ENCODE results near the gene LGR5.
A peak's percentile ranks its signal among the peaks of the same experiment; 100 is the strongest.

LGR5 gene

GRCh38 chr12:71601546-71601945 is 161.9 kb downstream of the LGR5 start:
- DNase-seq: no peak

GRCh38 chr12:71602761-71603577 is 163.4 kb downstream of the LGR5 start:
- no peak for DNase-seq

GRCh38 chr12:71605039-71605438 is 165.4 kb downstream of the LGR5 start:
- no peak for DNase-seq

- DNase-seq: no peak
Observed at GRCh38 chr12:71607494-71608330, 168.1 kb downstream of the LGR5 start.

GRCh38 chr12:71610031-71610795 is 170.6 kb downstream of the LGR5 start:
- peak in 1 of 2 donors; percentile 9 for DNase-seq

- no peak for DNase-seq
Observed at GRCh38 chr12:71621938-71622337, 182.3 kb downstream of the LGR5 start.

GRCh38 chr12:71625476-71625875 is 185.9 kb downstream of the LGR5 start:
- DNase-seq: no peak

- peak in 1 of 2 donors; percentile 4 for DNase-seq
Observed at GRCh38 chr12:71626098-71626497, 186.5 kb downstream of the LGR5 start.

- no peak for DNase-seq
Observed at GRCh38 chr12:71626768-71627167, 187.2 kb downstream of the LGR5 start.

- no peak for DNase-seq
Observed at GRCh38 chr12:71627438-71628002, 187.9 kb downstream of the LGR5 start.

All from CD4-positive, alpha-beta T cell treated with Interleukin-4 for 1 hour (primary cell).